Upper lobe of left lung (tissue), 6 donors: ENCODE measurements around the gene VEZT. TPM values are rescaled to one million over a fixed set of nuclear protein-coding genes. Genes with fewer than 3 reads are reported as not detected.

ENCODE experiments used
- ATAC-seq, 2 donors: fragments of 200-7000 bp; cut with Tn5 transposase; one replicate each; pipeline ENCODE4 v1.9.1; 2022; ENCODE audit warnings: mild to moderate bottlenecking in 2 of 2, moderate library complexity in 2 of 2; ENCODE audit not compliant: low FRiP score in 2 of 2
- DNase-seq, 2 donors: peaks; one replicate each; pipeline ENCODE4 v3.0.0-alpha.2; 2019 to 2020
- H3K27ac ChIP-seq, 4 donors: fragments of 200-600 bp; sonication (generic); one replicate each; pipeline ENCODE4 v1.5.1; 2016 to 2019
- H3K27me3 ChIP-seq, 4 donors: fragments of 200-600 bp; sonication (generic); one replicate each; pipeline ENCODE4 v1.5.1; 2017 to 2019
- H3K36me3 ChIP-seq, 4 donors: fragments of 200-600 bp; sonication (generic); one replicate each; pipeline ENCODE4 v1.5.1; 2016 to 2019
- H3K4me1 ChIP-seq, 4 donors: fragments of 200-600 bp; sonication (generic); one replicate each; pipeline ENCODE4 v1.5.1; 2018 to 2019
- H3K4me3 ChIP-seq, 4 donors: fragments of 200-600 bp; sonication (generic); one replicate each; pipeline ENCODE4 v1.5.1; 2017 to 2019; ENCODE audit warnings: mild to moderate bottlenecking in 2 of 4, moderate library complexity in 1 of 4
- H3K9me3 ChIP-seq, 4 donors: fragments of 200-600 bp; sonication (generic); one replicate each; pipeline ENCODE4 v1.5.1; 2018 to 2019
- CTCF ChIP-seq, 6 experiments: fragments of 450-650 bp in 4 of 6; fragments of 200-600 bp in 2 of 6; sonication (generic) in 2 of 6; IDR thresholded peaks; one replicate each; pipeline ENCODE4 v1.5.1; 2016 to 2019; ENCODE audit warnings: antibody characterized with exemption in 6 of 6
- EP300 ChIP-seq, 4 donors: sonication (generic); formaldehyde crosslinking; IDR thresholded peaks; one replicate each; pipeline ENCODE4 v1.5.1; 2017; ENCODE audit warnings: antibody characterized with exemption in 4 of 4, control low read depth in 2 of 4
- POLR2A ChIP-seq, 4 donors: fragments of 450-650 bp; IDR thresholded peaks; one replicate each; pipeline ENCODE4 v1.5.1; 2016 to 2017; ENCODE audit warnings: antibody characterized with exemption in 4 of 4, mild to moderate bottlenecking in 2 of 4
- POLR2AphosphoS5 ChIP-seq, 2 donors: sonication (generic); formaldehyde crosslinking; IDR thresholded peaks; one replicate each; pipeline ENCODE4 v1.5.1; 2017; ENCODE audit warnings: antibody characterized with exemption in 2 of 2
- WGBS, 2 donors: methylation state at CpG; one replicate each; pipeline ENCODE4 v1.1.5; 2017 to 2018; 5-methylcytosine and 5-hydroxymethylcytosine counted together
- total RNA-seq, 6 donors: library from RNA; depleted of rRNA in 4 of 6; stranded (reverse); fragments of >200 nt in 4 of 6; gene quantifications; one replicate each; pipeline versions ENCODE4 v1.1.0 to v1.2.1, GENCODE V29; 2016 to 2021
- donor health status: DM: no; HTN: no; CAD: no; lungs with moderate emphysema.
- donor health status: DM: no; HTN: yes; CAD: no; lungs with severe emphysema.

VEZT gene
- total RNA-seq, 6 donors from 2014 or later: 29.6 to 119 (median 69.5) TPM

- Histone ChIP-seq H3K4me1 (peaks cover 29 to 38% (median 34%) of the 10 kb centered on the region in 4 donors), H3K36me3 (no peaks in the 10 kb centered on the region), H3K27me3 (no peaks in the 10 kb centered on the region), H3K27ac (no peak overlapping the region), H3K4me3 (no peak overlapping the region), H3K9me3 (no peaks in the 10 kb centered on the region)
- WGBS, 2 donors: 89 to 99% methylated on average over 2 of the region's 2 CpGs
- DNase-seq (no peak), ATAC-seq (no peak)
- TF ChIP-seq CTCF (IDR thresholded peaks at IDR 0.05) (no peak), EP300 (IDR thresholded peaks at IDR 0.05) (no peak), POLR2A (IDR thresholded peaks at IDR 0.05) (no peak), POLR2AphosphoS5 (IDR thresholded peaks at IDR 0.05) (no peak)
Observed at GRCh38 chr12:95207407-95207806, 10.2 kb upstream of the VEZT start.

- no peaks in the 10 kb centered on the region for H3K27me3 ChIP-seq
- ATAC-seq (no peak), DNase-seq (no peak)
- H3K4me3 ChIP-seq: no peak overlapping the region
- peaks cover 21 to 34% (median 24%) of the 10 kb centered on the region in 4 donors for H3K4me1 ChIP-seq
- TF ChIP-seq EP300 (IDR thresholded peaks at IDR 0.05): no peak
- no peak for TF ChIP-seq CTCF (IDR thresholded peaks at IDR 0.05)
- no peak for TF ChIP-seq POLR2AphosphoS5 (IDR thresholded peaks at IDR 0.05)
- TF ChIP-seq POLR2A (IDR thresholded peaks at IDR 0.05): no peak
- no peaks in the 10 kb centered on the region for H3K9me3 ChIP-seq
- no peaks in the 10 kb centered on the region for H3K36me3 ChIP-seq
- H3K27ac ChIP-seq: no peak overlapping the region
- WGBS, 2 donors: 87 to 91% methylated on average over 7 of the region's 7 CpGs
Observed at GRCh38 chr12:95208678-95209077, 8.9 kb upstream of the VEZT start.

GRCh38 chr12:95212586-95212985 lies 5.0 kb upstream of the VEZT start:
- ATAC-seq (no peak), DNase-seq (no peak)
- no peaks in the 10 kb centered on the region for H3K36me3 ChIP-seq
- WGBS, 2 donors: 49 to 53% methylated on average over 4 of the region's 4 CpGs
- no peaks in the 10 kb centered on the region for H3K9me3 ChIP-seq
- H3K4me3 ChIP-seq: no peak overlapping the region
- TF ChIP-seq EP300 (IDR thresholded peaks at IDR 0.05) (no peak), POLR2AphosphoS5 (IDR thresholded peaks at IDR 0.05) (no peak)
- H3K27me3 ChIP-seq: no peaks in the 10 kb centered on the region
- H3K27ac ChIP-seq: no peak overlapping the region
- peaks cover 0 to 22% (median 1%) of the 10 kb centered on the region in 4 donors for H3K4me1 ChIP-seq

GRCh38 chr12:95213119-95213518 lies 4.5 kb upstream of the VEZT start:
- no peak overlapping the region for H3K27ac ChIP-seq
- no peak for ATAC-seq
- DNase-seq: no peak
- H3K4me1 ChIP-seq: peaks cover 0 to 22% (median 1%) of the 10 kb centered on the region in 4 donors
- WGBS, 2 donors: 88 to 90% methylated on average over 4 of the region's 4 CpGs
- no peak for TF ChIP-seq POLR2A (IDR thresholded peaks at IDR 0.05)
- no peak for TF ChIP-seq POLR2AphosphoS5 (IDR thresholded peaks at IDR 0.05)
- no peak for TF ChIP-seq CTCF (IDR thresholded peaks at IDR 0.05)
- TF ChIP-seq EP300 (IDR thresholded peaks at IDR 0.05): no peak
- no peaks in the 10 kb centered on the region for H3K36me3 ChIP-seq
- H3K27me3 ChIP-seq: no peaks in the 10 kb centered on the region
- no peak overlapping the region for H3K4me3 ChIP-seq
- no peaks in the 10 kb centered on the region for H3K9me3 ChIP-seq

GRCh38 chr12:95213928-95214327 lies 3.7 kb upstream of the VEZT start:
- Histone ChIP-seq H3K4me1 (peaks cover 0 to 22% (median 2%) of the 10 kb centered on the region in 4 donors), H3K9me3 (no peaks in the 10 kb centered on the region), H3K27me3 (no peaks in the 10 kb centered on the region), H3K36me3 (no peaks in the 10 kb centered on the region), H3K4me3 (no peak overlapping the region), H3K27ac (no peak overlapping the region)
- TF ChIP-seq CTCF (IDR thresholded peaks at IDR 0.05): no peak
- no peak for TF ChIP-seq EP300 (IDR thresholded peaks at IDR 0.05)
- no peak for TF ChIP-seq POLR2A (IDR thresholded peaks at IDR 0.05)
- no peak for TF ChIP-seq POLR2AphosphoS5 (IDR thresholded peaks at IDR 0.05)
- no peak for ATAC-seq
- DNase-seq: no peak
- 75 to 93% methylated on average over 1 of the region's 1 CpG for WGBS, 2 donors
